Activated T-helper 9 cell treated with anti-CD3 and anti-CD28 coated beads, Interleukin-2, amount 50 U/mL, for 16 hours (primary cell): Measurements from ENCODE around the gene DNAAF8.

Source experiments
- DNase-seq: peaks from one replicate; pipeline ENCODE4 v3.0.0-alpha.2; 2020; ENCODE audit warnings: low read depth

DNAAF8 gene

DNA sequence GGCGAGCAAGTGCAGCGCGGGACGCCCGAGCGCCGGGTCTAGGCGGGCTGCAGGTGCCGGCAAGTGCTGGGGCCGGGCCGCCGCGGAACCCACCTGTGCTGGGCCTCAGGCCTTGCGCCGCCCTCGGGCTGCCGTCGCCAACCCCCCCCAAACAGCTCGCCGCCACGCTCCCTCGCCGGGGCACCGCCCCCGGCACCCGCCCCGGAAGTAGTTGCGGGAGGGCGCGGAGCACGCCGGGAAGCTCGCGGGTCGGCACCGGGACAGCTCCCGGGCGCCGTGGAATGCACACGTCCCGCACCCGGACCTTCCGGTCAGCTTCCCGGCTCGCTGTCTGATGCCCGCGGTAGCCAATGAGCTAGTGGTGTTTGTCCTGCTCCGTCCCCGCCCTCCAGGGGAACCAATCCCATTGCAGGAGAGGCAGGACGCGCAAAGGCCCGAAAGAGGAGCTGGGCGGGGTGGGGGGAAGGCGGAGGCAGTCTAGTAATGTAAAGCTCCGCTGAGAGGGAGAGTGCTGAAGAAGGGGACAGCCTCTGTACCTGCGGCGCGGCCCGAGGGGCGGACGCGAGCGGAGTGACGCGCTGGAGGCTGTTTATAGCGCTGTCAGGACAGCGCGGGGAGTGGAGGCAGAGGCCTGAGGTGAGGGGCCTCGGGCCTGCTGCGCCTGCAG lies at the start of gene DNAAF8, which contains the start of gene ANKS3:
Gene DNAAF8 (plus strand): TSS at position 475 of the 667 bp plus-strand sequence. CDS start 1,978 bp downstream, outside the sequence.
Gene ANKS3 (minus strand): TSS at position 209 of the 667 bp plus-strand sequence. CDS start 4,122 bp downstream, outside the sequence.
- DNase-seq = peak; percentile 76

DNA sequence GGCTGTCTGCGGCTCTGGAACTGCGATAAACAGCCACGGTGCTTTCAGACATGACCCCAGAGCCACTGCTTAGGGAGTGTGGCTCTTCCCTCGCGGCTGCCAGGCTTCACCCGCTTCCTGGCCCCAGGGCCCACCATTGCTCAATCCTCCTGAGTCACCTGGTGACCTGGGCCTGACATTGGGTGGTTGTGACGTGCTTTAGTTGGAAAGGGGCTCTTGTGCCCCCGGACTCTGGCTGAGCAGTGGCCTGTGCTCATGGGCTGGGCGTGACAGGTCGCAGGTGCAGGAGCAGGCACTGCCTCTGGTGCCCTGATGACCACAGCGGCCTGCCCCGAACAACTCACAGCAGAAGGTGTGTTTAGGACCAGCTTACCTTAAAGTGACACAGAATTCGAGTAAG lies 49.6 kb upstream of the DNAAF8 start:
- DNase-seq = no peak

DNA sequence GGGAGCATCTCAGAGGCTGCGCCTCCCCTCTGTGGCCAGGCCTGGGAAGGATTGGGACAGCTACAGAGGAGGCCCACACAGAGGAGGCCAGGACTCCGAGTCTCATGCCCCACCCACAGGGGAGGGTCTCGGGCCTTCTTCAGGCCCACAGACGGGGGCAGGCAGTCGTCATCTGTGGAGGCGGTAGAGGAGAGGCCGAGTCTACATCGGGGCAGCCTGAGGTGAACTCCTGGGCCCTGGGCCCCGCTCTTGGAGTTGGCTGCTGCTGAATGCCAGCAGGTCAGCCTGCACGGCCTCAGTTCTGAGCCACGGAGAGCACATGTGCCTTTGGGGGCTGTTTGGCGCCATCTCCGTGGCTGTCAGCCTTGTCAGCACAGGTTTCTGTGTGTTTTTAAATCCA lies 49.0 kb upstream of the DNAAF8 start:
- DNase-seq = no peak

DNA sequence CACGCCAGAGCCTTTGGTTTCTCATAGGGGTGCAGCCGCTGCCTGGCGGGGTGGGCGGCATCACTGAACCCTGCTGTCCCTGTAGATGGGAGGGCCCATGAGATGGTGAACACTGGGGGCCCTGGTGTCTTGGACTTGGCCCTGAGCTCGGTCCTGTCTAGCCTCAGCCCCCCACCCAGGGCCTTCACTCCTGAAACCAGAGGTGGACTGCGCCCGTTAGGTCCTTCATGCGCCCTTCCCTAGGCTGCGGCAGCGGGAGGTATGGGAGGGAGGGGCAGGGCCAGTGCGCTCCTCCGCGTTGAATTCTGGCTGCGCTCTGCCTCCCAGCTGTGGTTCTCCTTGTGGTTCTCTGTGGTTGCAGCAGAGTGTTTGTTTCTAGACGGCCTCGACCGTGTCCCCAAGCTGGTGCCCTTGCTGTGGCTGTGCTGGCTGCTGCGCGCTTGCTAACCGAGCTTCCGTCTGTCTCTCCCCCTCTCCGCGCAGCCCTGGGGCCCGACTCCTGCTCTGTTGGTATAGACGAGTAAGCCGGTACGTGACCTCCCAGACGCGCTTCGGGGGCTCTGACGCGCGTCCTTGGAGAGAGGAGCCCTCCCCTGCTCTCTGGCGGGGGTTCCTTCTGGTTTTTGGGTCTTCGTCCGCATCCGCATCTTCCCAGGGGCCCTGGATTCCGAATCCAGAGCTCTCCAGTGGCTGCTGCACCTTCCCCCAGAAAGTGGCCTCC lies 48.4 kb upstream of the DNAAF8 start:
- no peak for DNase-seq

DNA sequence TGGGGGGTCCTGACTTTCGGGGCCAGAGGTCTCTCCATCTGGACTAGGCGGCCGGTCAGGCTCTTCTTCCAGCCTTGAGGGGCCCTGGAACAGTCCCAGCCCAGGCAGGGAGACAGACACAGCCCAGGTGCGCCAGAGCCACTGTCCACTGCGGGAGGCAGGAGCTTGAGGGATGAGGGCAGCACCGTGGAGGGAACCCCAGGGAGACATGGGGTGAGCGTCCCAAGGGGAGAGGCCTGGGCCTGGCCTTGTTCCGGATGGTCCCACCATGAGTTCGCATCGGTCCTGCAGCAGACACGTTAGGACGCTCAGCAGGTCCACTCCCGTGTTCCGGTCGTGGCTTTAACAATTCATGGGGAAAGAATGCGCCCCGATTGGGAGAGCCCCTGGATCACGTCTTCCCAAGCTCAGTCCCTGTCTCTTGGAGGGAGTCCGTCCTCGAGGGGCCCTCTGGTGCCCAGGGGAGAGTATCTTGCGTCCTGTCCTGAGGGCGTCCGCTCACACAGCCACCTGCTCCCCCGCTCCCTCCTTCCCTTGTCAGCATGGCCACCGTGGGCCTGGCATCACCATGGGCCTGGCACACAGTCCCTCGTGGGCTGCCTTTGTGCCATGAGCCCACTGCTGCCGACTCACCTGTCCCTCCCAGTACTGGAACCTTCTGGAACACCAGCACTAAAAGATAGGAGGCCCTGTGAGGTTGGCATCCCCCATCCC lies 47.7 kb upstream of the DNAAF8 start:
- DNase-seq = no peak

DNA sequence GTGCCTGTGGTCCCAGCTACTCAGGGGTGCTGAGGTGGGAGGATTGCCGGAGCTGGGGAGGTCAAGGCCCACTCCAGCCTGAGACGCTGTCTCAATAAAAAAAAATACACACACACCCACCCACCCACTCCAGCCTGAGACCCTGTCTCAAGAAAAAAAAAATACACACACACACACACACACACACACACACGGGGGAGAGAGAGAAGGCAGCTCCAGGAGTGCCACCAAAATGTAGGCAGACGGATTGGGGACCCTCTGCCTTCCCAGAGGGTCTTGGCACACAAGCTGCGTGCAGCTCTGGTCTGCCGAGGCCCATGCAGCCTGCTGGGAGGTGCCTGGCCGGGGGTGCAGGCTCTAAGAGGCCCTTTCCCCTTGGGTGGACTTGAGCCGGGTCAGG lies 46.9 kb upstream of the DNAAF8 start:
- DNase-seq = no peak

DNA sequence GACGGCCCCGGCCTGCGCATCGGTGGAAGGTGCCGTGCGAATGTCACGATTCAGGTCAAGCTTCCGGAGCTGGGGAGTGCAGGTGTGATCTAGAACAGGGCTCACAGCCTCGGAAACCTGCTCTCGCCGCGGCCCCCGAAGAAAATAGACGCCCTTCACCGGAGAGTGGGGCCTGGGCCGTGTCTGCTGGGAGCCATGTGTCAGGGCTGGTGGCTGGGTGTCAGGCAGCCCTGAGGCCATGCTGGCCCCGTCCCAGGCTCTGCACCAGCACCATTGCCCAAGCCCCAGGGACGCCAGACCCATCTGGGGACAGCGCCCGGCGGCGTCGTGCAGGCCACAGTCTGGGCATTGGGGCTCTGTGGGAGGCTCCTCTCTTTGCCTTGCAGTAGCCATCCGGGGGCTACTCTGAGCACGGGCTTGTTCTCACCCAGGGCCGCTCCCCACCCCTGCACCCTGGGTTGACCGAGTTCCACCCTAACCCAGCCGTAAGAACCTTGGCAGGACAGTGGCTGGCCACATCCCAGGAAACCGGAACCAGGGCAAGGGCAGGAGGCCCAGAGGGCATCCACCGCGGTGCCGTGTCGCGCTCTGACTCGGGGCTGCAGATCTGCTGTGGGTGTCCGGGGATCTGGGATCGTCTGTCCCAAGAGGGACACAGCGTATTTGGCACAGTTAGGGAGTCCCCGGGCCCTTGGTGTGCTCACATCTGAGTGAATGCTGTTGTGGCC lies 46.2 kb upstream of the DNAAF8 start:
- no peak for DNase-seq

DNA sequence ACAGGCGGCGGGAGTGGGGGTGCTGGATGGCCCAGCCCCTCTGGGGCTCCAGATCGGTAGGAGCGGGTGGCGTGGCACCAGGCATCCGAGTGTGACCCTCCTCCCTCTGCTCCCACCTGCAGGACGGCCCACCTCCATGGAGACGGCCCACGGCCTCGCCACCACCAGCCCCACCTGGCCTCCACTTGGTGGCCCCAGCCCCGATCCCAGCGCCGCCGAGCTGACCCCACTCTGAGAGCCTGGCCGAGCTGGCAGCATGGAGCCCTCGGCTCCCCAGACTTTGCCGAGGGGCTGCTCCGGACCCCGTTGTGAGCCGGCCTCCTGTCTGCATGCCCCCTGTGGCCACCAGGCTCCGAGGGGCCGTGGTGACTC lies 45.7 kb upstream of the DNAAF8 start:
- no peak for DNase-seq

DNA sequence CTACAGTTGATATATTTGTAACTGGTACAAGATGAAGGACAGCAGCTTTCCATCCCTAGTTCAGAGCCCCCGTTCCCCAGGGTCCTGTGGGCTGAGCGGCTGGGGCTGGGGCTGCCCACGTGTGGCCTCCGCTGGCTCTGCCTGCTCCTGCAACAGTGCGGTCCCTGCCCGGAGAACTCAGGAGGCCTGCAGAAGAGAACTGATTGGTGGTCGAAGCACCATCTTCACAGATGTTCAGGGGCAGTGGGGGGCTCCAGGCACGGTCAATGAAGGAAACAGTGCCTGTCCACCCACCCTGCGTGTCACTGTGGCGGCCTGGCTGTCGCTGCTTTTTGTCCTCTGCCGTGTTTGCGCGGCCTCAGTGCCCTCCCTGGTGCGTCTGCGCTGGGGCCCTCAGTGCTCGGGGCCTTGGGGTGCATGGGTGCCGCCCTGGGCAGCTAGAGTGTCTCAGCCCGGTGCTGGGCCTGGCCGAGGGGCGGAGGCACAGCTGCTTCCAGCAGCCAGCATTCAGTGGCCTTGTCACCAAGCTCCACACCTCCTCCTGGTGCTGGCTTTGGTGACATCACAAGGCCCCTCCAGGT lies 45.2 kb upstream of the DNAAF8 start:
- no peak for DNase-seq

DNA sequence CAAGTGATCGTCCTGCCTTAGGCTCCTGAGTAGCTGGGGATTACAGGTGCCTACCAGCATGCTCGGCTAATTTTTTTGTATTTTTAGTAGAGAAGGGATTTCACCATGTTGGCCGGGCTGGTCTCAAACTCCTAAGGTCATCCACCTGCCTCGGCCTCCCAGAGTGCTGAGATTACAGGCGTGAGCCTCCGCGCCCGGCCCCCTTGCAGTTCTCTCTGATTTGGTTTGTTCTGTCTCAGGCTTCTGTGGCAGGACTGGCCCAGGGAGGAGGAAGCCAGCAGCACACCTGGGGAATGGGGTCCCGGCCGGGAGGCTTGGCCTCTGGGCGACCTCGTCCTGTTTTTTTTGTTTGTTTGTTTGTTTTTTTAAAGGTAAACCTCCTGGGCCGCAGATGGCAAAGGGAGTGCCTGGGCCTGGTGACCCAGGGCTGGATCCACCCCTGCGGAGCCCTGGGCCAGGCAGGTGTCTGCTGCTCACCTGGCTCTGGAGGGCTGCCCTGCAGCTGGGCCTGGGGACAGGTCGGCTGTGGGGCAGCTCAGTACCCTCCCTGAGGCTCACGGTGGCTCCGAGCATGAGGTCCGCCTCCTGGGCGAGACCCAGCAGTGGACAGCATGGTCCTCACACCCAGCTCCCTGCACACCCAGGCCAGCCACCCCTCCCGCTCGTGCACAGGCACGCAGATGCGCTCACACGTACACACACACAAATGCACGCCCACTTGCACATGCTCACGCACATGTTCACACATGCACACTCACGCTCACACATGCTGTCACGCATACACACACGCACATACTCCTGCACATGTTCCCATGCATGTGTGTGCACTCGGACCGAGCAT lies 44.3 kb upstream of the DNAAF8 start:
- no peak for DNase-seq

DNA sequence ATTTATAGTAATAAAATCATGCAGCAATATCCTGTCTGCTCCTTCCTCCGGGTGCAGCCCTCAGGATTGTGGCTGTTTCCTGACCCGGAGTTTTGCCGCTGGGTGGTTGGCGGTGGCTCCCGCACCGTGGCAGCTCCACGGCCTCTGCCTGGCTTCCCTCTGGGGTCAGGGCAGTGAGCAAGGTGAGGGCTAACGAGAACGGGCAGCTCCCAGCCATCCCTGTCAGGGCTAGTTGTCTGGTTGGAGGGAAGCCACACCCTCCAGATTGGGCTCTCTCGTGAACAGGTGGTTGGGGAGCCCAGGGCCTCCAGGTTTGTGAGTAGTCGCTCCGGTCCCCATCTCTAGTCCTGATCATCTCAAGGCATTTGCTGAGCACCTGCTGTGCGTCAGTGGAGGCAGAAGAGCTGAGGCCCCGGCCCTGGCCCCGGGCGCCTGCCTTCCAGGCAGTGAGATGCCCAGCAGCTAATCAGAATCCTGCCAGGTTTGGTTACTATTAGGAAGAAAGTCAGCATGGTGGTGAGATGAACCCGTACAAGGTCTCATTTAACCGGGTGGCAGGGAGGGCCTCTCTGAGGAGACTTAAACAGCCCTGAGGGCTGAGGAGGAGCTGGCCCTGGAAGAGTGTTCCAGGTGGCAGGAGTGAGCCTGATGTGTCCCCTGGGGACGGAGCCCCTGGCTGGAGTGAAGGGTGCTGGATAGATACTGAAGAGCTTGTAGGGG lies 43.2 kb upstream of the DNAAF8 start:
- no peak for DNase-seq

DNA sequence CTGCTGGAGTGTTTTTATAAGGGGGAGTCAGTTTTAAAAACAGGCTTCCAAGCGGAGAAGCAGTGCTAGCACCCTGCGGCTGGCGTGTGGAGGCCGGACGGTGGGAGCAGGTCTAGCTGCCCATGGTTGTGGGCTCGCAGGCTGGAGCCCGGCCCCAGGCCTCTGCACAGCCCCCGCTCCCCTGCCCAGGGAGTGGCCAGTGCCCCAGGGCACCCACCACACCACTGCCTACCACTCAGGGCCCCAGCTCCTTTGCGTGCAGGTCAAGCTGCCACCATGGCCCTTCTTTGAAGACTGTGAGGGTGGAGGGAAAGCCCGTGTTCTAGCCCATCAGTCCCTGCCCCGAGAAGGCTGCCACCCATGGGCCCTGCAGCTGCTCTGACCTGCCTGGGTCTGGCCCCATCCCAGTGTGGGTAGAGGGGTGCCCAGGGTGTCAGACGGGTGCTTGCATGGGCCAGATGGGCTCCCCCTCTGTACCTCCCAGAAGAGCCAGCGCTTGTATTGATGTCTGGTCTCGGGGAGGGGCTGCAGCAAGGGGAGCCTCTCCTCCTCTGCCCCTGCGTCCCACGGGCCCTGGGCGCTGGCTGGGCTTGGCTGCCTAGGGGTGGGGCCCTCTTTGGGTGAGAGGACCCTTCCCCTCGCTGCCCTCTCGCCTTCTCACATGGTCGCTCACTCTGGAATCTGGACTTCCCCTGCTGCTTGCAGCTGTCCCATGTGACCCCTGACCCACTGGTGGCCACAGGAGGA lies 42.5 kb upstream of the DNAAF8 start:
- DNase-seq = no peak

DNA sequence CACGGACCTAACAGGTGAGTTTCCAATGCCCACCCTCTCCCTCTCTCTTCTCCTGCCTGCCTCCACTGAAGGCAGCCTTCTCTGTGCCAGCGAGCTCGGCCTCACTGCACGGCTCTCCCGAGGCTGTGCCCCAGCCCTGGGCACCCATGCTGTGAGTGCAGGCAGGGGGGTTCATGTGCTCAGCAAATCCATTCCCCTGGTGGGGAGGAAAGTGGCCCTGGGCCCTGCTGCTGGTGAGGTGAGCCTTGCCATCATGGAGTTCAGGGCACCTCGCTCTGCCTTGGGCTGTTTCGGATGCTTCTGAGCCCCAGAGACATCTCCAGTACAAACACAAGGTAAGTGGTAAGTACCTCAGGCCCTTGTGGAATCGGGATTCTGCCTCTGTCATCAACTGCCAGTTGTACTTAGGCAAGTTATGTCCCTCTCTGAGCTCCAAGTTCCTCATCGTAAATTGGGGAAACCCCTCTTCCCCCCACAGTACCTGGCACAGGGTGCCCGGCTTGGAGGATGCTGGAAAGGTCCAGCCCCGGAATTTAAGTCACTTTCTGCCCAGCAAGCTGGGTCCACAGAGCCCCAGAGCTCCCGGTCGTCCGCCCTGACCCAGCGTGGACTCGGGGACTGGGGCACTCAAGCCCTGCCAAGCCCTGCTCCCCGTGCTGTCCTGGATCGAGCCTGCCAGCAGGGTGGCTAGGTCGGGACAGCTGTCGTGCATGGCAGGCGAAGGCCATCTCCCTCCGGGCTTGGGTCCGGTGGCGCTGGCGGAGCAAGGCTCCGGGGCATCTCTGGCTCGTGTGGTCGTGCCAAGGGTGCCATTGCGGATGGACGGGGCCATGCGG lies 41.7 kb upstream of the DNAAF8 start:
- no peak for DNase-seq

DNA sequence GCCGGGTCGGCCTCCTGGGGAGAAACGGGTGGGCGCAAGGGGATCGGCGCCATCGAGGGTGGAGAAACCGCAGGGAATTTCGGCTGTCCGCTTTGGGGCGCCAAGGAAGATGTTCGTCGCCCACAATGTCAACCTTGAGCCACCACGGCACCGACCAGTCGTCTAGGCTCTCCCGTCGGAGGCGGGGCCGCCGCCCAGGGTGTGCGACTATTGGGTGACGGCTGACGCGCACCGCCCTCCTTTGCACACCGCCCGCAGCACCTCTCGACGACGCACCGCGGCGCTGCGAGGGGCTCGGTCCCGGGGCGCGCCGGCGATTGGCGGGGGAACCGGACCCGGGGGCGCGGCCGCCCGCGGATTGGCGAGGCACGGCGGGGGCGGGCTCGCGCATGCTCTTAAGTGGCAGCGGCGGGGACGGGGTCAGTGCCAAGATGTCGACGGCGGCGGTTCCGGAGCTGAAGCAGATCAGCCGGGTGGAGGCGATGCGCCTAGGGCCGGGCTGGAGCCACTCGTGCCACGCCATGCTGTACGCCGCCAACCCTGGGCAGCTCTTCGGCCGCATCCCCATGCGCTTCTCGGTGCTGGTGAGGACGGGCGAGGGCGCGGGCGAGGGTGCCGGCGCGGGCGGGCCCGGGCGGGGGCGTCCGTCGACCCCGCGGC lies 40.9 kb upstream of the DNAAF8 start, which contains the start of gene NUDT16L1:
Gene NUDT16L1 (plus strand): TSS at position 267 of the 660 bp plus-strand sequence. CDS start 165 bp downstream, at position 432.
- peak; percentile 97 for DNase-seq

DNA sequence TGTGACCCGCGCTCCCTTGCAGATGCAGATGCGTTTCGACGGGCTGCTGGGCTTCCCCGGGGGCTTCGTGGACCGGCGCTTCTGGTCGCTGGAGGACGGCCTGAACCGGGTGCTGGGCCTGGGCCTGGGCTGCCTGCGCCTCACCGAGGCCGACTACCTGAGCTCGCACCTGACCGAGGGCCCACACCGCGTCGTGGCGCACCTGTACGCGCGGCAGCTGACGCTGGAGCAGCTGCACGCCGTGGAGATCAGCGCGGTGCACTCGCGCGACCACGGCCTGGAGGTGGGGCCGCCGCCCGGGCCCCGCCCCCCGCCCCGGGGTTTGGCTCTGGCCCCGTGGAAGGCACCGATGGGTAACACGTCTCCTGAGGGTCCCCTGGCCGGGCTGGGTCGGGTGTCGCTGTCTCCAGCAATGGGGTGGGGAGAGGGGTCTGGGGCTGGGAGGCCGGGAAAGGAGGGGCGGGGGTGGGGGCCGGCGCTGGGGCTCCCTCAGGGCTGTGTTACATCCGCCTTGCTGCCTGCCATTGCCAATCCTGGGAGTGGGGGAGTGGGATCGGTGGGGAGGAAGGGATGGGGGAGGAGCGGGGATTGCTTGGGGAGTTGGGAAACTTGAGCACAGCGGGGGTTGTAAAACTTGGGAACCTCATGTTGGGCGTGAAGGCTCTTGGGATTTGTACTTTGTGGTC lies 40.2 kb upstream of the DNAAF8 start:
- peak; percentile 39 for DNase-seq

DNA sequence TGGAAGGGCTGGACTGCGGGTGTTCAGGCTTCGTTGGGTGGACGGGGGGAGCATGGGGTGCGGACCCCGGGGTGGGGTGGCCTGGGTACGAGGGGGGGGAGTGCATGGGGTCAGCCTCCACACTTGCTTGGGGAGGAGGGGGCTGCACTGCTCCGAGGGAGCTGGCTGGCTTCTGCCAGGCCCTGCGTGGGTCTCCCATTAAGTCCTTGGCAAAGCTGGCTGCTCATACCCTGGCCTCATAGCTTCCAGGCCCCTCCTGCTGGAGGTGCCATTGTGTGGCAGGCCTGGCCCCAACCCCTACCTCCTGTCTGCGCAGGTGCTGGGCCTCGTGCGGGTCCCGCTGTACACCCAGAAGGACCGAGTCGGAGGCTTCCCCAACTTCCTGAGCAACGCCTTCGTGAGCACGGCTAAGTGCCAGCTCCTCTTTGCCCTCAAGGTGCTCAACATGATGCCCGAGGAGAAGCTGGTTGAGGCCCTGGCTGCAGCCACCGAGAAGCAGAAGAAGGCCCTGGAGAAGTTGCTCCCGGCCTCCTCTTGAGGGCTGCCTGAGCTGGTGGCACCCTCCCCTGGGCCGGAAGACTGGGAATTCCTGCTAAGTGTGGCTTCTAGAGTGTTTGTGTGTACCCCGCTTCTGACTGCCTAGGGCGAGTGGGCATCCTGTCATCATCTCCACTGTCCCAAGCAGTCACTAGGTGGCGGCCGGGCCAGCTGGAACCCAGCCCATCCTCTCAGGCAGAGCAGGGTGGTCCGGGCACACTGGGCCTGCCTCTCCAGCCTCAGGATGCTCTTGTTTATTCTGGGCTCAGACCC lies 39.5 kb upstream of the DNAAF8 start:
- DNase-seq = no peak
